HepG2 (cell line): ENCODE results near the gene MRPS11. TPM values are rescaled to one million over a fixed set of nuclear protein-coding genes. Genes with fewer than 3 reads are reported as not detected.

Experiments used
- ARNTL ChIP-seq: sonication (generic); formaldehyde crosslinking; IDR thresholded peaks from 2 replicates; pipeline ENCODE4 v1.4.0; 2020; ENCODE audit warnings: mild to moderate bottlenecking, missing genetic modification reagents
- CEBPG ChIP-seq: IDR thresholded peaks from 2 replicates; pipeline ENCODE4 v1.6.1; 2016
- FOSL2 ChIP-seq: sonication (generic); formaldehyde crosslinking; IDR thresholded peaks from 2 replicates; pipeline ENCODE4 v1.4.0; 2020; ENCODE audit warnings: missing genetic modification reagents
- IKZF1 ChIP-seq: fragments of 450-650 bp; IDR thresholded peaks from 2 replicates; pipeline ENCODE4 v1.7.1; 2016
- KDM5A ChIP-seq: fragments of 200-600 bp; sonication (generic); IDR thresholded peaks from 2 replicates; pipeline ENCODE4 v1.7.0; 2018; ENCODE audit warnings: antibody characterized with exemption, mild to moderate bottlenecking, low read length, borderline replicate concordance
- KLF6 ChIP-seq: IDR thresholded peaks from 2 replicates; pipeline ENCODE4 v1.8.0; 2016; ENCODE audit warnings: missing biosample characterization, missing genetic modification reagents
- RFXANK ChIP-seq: IDR thresholded peaks from 2 replicates; pipeline ENCODE4 v1.6.1; 2016
- SETDB1 ChIP-seq: sonication (generic); formaldehyde crosslinking; IDR thresholded peaks from 2 replicates; pipeline ENCODE4 v1.5.1; 2020; ENCODE audit warnings: missing genetic modification reagents, mild to moderate bottlenecking, borderline replicate concordance
- ZBTB8A ChIP-seq: sonication (generic); formaldehyde crosslinking; IDR thresholded peaks from 2 replicates; pipeline ENCODE4 v1.4.0; 2020; ENCODE audit warnings: mild to moderate bottlenecking, low read depth, missing genetic modification reagents, borderline replicate concordance
- ZNF124 ChIP-seq: sonication (generic); formaldehyde crosslinking; IDR thresholded peaks from 2 replicates; pipeline ENCODE4 v1.4.0; 2020; ENCODE audit warnings: missing genetic modification reagents
- ZNF354B ChIP-seq: sonication (generic); formaldehyde crosslinking; IDR thresholded peaks from 2 replicates; pipeline ENCODE4 v1.8.0; 2022; ENCODE audit warnings: mild to moderate bottlenecking, missing genetic modification reagents
- ZNF468 ChIP-seq: sonication (generic); formaldehyde crosslinking; IDR thresholded peaks from 2 replicates; pipeline ENCODE4 v1.8.0; 2022; ENCODE audit warnings: mild to moderate bottlenecking, moderate library complexity, missing genetic modification reagents
- ZNF605 ChIP-seq: sonication (generic); formaldehyde crosslinking; IDR thresholded peaks from 2 replicates; pipeline ENCODE4 v1.8.0; 2022; ENCODE audit warnings: mild to moderate bottlenecking, missing genetic modification reagents
- ZNF883 ChIP-seq: sonication (generic); formaldehyde crosslinking; IDR thresholded peaks from 2 replicates; pipeline ENCODE4 v1.5.1; 2020; ENCODE audit warnings: mild to moderate bottlenecking, missing genetic modification reagents; ENCODE audit errors: not compliant biosample characterization
- polyA plus RNA-seq, 8 experiments: library from polyadenylated mRNA; depleted of rRNA in 3 of 8; stranded (reverse) in 7 of 8; unstranded in 1 of 8; fragments of >200 nt; fragmentation: Illumina TruSeq in 4 of 8; extraction: Trizol in 4 of 8; gene quantifications; 2 replicates each; pipeline versions ENCODE4 v1.2.1 to v1.2.3, GENCODE V29; 2011 to 2016; ENCODE audit warnings: low read depth in 4 of 8, missing spikeins in 1 of 8, mixed read lengths in 1 of 8; ENCODE audit not compliant: insufficient read depth in 1 of 8
- total RNA-seq, 5 experiments: library from RNA; depleted of rRNA; stranded (reverse); fragments of >200 nt; fragmentation: Illumina TruSeq; extraction: Trizol; gene quantifications; 2 replicates each; pipeline ENCODE4 v1.2.3, GENCODE V29; 2016; ENCODE audit warnings: low read depth in 1 of 5
- TF ChIP-seq, protein P1 (sequence below): sonication (generic); formaldehyde crosslinking; IDR thresholded peaks from 2 replicates; pipeline ENCODE4 v1.4.0; 2020; ENCODE audit warnings: missing genetic modification reagents, borderline replicate concordance
- TF ChIP-seq, protein P2 (sequence below): sonication (generic); formaldehyde crosslinking; IDR thresholded peaks from 2 replicates; pipeline ENCODE4 v1.8.1; 2023; ENCODE audit warnings: mild to moderate bottlenecking, moderate library complexity, missing genetic modification reagents
- TF ChIP-seq, protein P3 (sequence below): IDR thresholded peaks from 2 replicates; pipeline ENCODE4 v1.6.1; 2018; ENCODE audit warnings: missing genetic modification reagents, mild to moderate bottlenecking, missing compliant biosample characterization
- TF ChIP-seq, protein P4 (sequence below): sonication (generic); formaldehyde crosslinking; IDR thresholded peaks from 2 replicates; pipeline ENCODE4 v1.8.0; 2022; ENCODE audit warnings: mild to moderate bottlenecking, missing genetic modification reagents, moderate library complexity
- TF ChIP-seq, protein P5 (sequence below): sonication (generic); formaldehyde crosslinking; IDR thresholded peaks from 2 replicates; pipeline ENCODE4 v1.9.0; 2021; ENCODE audit warnings: missing genetic modification reagents, borderline replicate concordance

MRPS11 gene
- total and polyA plus RNA-seq, 2 of the 13 experiments (the other 11 are each of a cell fraction or from before 2014, with no cell fraction given), result 50.1 to 72.7 TPM

DNA sequence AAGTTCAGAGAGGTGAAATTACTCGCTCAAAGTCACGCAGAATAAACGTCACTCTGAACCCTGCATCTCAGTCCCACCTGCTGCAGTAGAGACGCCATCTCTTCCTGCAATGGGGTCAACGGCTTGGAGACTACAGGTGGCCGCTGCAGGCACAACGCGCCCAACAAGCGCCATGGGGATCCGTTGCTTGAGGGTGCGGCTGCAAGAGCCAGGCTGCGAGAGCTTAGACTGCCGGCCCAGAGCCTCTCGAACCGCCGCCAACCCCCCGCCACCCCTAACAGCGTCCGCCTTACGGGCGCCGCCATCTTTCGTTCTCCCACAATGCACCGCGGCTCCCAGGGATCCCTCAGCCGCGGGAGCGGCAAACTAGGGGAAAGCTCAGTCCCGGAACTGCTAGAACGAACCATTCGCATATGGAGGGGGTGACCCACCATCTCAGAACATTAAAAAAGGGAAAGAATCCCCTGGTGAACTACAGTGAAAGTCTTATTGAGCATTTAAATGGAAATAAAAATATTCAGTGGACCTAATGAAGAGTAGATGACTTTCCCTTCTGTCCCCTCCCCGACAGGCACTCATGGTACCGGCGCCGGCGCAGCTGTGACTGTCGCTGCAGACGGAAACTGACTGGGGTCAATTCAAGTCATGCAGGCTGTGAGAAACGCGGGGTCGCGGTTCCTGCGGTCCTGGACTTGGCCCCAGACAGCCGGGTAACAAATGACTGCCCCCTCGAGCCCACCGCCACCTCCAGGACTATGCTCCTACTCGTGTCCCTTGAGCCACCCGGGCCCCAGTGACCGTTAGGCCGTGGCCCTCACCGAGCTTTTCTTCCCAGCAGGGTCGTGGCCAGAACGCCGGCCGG, at the start of gene MRPS11, which contains the start of gene MRPL46 (continued):
- no peak for TF ChIP-seq CEBPG (CRISPR knock-in tag)
- TF ChIP-seq, protein P1, sequence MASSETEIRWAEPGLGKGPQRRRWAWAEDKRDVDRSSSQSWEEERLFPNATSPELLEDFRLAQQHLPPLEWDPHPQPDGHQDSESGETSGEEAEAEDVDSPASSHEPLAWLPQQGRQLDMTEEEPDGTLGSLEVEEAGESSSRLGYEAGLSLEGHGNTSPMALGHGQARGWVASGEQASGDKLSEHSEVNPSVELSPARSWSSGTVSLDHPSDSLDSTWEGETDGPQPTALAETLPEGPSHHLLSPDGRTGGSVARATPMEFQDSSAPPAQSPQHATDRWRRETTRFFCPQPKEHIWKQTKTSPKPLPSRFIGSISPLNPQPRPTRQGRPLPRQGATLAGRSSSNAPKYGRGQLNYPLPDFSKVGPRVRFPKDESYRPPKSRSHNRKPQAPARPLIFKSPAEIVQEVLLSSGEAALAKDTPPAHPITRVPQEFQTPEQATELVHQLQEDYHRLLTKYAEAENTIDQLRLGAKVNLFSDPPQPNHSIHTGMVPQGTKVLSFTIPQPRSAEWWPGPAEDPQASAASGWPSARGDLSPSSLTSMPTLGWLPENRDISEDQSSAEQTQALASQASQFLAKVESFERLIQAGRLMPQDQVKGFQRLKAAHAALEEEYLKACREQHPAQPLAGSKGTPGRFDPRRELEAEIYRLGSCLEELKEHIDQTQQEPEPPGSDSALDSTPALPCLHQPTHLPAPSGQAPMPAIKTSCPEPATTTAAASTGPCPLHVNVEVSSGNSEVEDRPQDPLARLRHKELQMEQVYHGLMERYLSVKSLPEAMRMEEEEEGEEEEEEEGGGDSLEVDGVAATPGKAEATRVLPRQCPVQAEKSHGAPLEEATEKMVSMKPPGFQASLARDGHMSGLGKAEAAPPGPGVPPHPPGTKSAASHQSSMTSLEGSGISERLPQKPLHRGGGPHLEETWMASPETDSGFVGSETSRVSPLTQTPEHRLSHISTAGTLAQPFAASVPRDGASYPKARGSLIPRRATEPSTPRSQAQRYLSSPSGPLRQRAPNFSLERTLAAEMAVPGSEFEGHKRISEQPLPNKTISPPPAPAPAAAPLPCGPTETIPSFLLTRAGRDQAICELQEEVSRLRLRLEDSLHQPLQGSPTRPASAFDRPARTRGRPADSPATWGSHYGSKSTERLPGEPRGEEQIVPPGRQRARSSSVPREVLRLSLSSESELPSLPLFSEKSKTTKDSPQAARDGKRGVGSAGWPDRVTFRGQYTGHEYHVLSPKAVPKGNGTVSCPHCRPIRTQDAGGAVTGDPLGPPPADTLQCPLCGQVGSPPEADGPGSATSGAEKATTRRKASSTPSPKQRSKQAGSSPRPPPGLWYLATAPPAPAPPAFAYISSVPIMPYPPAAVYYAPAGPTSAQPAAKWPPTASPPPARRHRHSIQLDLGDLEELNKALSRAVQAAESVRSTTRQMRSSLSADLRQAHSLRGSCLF, result no peak; the same call in 1 of the 2 replicates
- peak; percentile 97 for TF ChIP-seq KDM5A
- TF ChIP-seq, protein P2, sequence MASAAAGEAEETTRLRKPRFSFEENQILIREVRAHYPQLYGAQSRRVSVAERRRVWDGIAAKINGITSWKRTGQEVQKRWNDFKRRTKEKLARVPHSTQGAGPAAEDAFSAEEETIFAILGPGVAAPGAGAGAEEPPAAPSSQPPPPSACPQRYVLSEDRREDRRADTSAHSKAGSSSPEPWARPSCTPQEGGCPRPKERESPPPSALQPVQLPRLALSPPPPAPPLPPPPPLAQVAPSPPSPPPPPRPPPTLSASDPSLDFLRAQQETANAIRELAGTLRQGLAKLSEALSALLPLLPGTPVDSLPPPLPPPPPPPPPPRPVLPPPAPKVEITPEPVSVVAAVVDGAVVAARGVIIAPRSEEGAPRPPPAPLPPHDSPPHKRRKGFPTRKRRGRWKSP (CRISPR knock-in tag), result no peak
- 0 out of 2 replicates have a peak, but pooled peaks have one; percentile 36 for TF ChIP-seq ZNF468 (CRISPR knock-in tag)
- no peak for TF ChIP-seq ZNF124 (CRISPR knock-in tag)
- TF ChIP-seq IKZF1, result no peak
- TF ChIP-seq, protein P3, sequence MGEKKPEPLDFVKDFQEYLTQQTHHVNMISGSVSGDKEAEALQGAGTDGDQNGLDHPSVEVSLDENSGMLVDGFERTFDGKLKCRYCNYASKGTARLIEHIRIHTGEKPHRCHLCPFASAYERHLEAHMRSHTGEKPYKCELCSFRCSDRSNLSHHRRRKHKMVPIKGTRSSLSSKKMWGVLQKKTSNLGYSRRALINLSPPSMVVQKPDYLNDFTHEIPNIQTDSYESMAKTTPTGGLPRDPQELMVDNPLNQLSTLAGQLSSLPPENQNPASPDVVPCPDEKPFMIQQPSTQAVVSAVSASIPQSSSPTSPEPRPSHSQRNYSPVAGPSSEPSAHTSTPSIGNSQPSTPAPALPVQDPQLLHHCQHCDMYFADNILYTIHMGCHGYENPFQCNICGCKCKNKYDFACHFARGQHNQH, result no peak
- TF ChIP-seq SETDB1 (CRISPR knock-in tag), result no peak
- peak; percentile 64; the same call in 1 of the 2 replicates for TF ChIP-seq ARNTL (CRISPR knock-in tag)
- TF ChIP-seq KLF6, result no peak; the same call in 1 of the 2 replicates
- TF ChIP-seq, protein P4, sequence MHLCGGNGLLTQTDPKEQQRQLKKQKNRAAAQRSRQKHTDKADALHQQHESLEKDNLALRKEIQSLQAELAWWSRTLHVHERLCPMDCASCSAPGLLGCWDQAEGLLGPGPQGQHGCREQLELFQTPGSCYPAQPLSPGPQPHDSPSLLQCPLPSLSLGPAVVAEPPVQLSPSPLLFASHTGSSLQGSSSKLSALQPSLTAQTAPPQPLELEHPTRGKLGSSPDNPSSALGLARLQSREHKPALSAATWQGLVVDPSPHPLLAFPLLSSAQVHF (CRISPR knock-in tag), result no peak
- no peak for TF ChIP-seq RFXANK (CRISPR knock-in tag)
- no peak for TF ChIP-seq ZBTB8A (CRISPR knock-in tag)
- no peak for TF ChIP-seq ZNF354B
- TF ChIP-seq FOSL2, result peak; percentile 49
- no peak for TF ChIP-seq ZNF605
- no peak for TF ChIP-seq ZNF883 (CRISPR knock-in tag)
- TF ChIP-seq, protein P5, sequence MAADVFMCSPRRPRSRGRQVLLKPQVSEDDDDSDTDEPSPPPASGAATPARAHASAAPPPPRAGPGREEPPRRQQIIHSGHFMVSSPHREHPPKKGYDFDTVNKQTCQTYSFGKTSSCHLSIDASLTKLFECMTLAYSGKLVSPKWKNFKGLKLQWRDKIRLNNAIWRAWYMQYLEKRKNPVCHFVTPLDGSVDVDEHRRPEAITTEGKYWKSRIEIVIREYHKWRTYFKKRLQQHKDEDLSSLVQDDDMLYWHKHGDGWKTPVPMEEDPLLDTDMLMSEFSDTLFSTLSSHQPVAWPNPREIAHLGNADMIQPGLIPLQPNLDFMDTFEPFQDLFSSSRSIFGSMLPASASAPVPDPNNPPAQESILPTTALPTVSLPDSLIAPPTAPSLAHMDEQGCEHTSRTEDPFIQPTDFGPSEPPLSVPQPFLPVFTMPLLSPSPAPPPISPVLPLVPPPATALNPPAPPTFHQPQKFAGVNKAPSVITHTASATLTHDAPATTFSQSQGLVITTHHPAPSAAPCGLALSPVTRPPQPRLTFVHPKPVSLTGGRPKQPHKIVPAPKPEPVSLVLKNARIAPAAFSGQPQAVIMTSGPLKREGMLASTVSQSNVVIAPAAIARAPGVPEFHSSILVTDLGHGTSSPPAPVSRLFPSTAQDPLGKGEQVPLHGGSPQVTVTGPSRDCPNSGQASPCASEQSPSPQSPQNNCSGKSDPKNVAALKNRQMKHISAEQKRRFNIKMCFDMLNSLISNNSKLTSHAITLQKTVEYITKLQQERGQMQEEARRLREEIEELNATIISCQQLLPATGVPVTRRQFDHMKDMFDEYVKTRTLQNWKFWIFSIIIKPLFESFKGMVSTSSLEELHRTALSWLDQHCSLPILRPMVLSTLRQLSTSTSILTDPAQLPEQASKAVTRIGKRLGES (CRISPR knock-in tag), result peak; percentile 54; the same call in 1 of the 2 replicates
